Adipocyte (in vitro differentiated cells): ENCODE data around the gene CUEDC1.
A peak's percentile ranks its signal among the peaks of the same experiment; 100 is the strongest.
"Not testable (repeated sequence)": the region's sequence is repeated elsewhere in the genome, so short reads cannot be mapped to it uniquely, and the experiment has no call there.

ENCODE experiments used
- DNase-seq: peaks from one replicate; pipeline ENCODE4 v3.0.0-alpha.2; 2015; ENCODE audit warnings: low read depth
- H3K27me3 ChIP-seq: replicated peaks from 2 replicates; pipeline ENCODE4 v1.7.0; 2013; ENCODE audit warnings: mild to moderate bottlenecking, low read length, moderate library complexity; ENCODE audit not compliant: control insufficient read depth, insufficient read depth
- H3K36me3 ChIP-seq: 2 replicates; pipeline ENCODE4 v1.7.0; 2013; ENCODE audit warnings: low read length, mild to moderate bottlenecking, moderate library complexity; ENCODE audit not compliant: control insufficient read depth, insufficient read depth, severe bottlenecking
- H3K4me1 ChIP-seq: 2 replicates; pipeline ENCODE4 v1.7.0; 2013; ENCODE audit warnings: mild to moderate bottlenecking, low read length, moderate library complexity; ENCODE audit not compliant: control insufficient read depth, insufficient read depth
- H3K4me3 ChIP-seq: 2 replicates; pipeline ENCODE4 v1.7.0; 2013; ENCODE audit warnings: mild to moderate bottlenecking, low read length, moderate library complexity
- H3K9ac ChIP-seq: 2 replicates; pipeline ENCODE4 v1.7.0; 2013; ENCODE audit warnings: mild to moderate bottlenecking, low read length, moderate library complexity
- H3K9me3 ChIP-seq: 2 replicates; pipeline ENCODE4 v1.7.0; 2013; ENCODE audit warnings: mild to moderate bottlenecking, low read length, moderate library complexity; ENCODE audit not compliant: control insufficient read depth

CUEDC1 gene

DNA sequence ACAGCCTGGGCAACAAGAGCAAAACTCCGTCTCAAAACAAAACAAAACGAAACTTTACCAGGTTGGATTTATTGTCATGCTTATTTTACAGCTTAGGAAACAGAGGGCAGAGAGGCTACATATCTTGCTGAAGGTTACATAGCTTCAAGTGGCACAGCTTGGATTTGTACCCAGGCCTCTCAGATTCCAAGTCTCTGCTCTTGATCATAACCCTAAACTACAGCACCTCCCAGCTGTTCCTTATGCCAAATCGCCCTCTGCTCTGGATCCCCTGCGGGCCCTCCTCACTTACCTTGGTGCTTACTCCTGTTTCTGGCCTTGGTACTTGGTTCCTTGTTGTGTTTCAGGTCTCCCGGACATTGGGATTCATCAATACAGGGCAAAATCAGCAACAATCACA, 11.7 kb upstream of the CUEDC1 start:
- H3K36me3 ChIP-seq = no peaks in the 10 kb centered on the region
- H3K27me3 ChIP-seq = no peaks in the 10 kb centered on the region
- no peak overlapping the region for H3K9ac ChIP-seq
- H3K4me1 ChIP-seq = no peaks in the 10 kb centered on the region
- no peak for DNase-seq
- no peak overlapping the region for H3K4me3 ChIP-seq
- H3K9me3 ChIP-seq = no peaks in the 10 kb centered on the region

DNA sequence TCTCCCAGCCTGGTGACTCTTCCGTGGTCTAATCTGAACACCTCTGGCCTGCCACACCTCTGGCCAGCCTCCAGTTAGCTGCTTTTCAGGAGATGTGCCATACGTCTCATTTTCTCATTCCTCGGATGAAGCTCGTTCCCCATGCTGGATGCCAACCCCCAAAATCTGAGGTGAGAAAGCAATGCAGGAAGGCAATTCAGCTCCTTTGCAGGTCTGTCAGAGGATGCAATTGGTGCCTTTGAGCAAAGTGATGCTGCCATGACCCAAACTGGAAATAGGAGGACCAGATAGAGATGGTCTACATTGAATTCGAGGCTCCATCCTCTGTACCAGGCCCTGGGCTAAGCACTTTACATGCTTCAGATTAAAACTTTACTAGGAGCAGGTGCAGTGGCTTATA, 11.0 kb upstream of the CUEDC1 start:
- Histone ChIP-seq H3K36me3 (no peaks in the 10 kb centered on the region), H3K4me1 (no peaks in the 10 kb centered on the region), H3K9ac (no peak overlapping the region), H3K4me3 (no peak overlapping the region), H3K9me3 (no peaks in the 10 kb centered on the region), H3K27me3 (no peaks in the 10 kb centered on the region)
- DNase-seq = no peak

DNA sequence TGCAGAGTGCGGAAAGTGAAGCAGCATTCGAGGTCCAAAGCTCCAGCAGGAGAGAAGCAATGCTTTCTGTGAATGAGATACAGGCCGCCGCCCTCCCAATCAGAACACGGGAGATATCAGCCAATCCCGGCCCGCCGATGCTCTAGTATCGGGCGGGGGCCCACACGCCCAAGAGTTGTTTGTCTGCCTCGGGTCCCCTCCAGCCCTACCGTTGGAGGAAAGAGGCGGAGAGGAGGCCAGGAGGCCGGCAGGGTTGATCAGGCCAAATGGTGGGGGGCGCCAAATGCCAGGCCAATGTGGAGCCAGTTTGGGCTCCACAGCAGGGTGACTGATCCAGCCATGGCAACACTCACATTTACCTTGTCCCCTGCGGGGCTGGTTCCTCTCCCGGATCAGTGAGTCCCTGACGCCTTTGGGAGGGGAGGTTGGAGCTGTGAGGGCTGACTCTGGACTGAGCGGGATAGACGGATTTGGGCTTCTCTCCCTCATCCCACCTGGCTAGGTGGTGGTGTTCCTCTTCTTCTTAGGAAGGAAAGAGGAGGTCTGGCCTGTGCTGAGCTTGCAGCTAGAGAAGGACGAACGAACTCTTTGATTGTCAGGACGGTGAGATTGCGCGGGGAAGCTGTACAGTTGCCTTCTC, 10.4 kb upstream of the CUEDC1 start:
- Histone ChIP-seq H3K36me3 (no peaks in the 10 kb centered on the region), H3K27me3 (no peaks in the 10 kb centered on the region), H3K4me3 (no peak overlapping the region), H3K4me1 (no peaks in the 10 kb centered on the region), H3K9ac (no peak overlapping the region), H3K9me3 (no peaks in the 10 kb centered on the region)
- no peak for DNase-seq

DNA sequence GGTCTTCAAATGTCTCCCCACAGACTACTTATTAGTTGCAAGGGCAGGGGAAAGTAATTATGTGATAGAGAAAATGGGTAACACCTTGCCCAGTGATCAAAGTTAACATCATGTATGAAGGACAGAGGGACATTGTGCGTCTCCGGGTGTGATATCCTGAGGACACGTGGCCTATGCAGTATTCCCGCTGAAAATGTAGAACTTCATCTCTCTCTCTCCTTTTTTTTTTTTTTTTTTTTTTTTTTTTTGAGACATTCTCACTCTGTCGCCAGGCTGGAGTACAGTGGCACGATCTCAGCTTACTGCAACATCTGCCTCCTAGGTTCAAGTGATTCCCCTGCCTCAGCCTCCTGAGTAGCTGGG, 7.9 kb upstream of the CUEDC1 start:
- H3K4me3 ChIP-seq = no peak overlapping the region
- H3K9ac ChIP-seq = no peak overlapping the region
- DNase-seq = no peak
- H3K27me3 ChIP-seq = no peaks in the 10 kb centered on the region
- H3K36me3 ChIP-seq = no peaks in the 10 kb centered on the region
- no peaks in the 10 kb centered on the region for H3K9me3 ChIP-seq
- no peaks in the 10 kb centered on the region for H3K4me1 ChIP-seq

DNA sequence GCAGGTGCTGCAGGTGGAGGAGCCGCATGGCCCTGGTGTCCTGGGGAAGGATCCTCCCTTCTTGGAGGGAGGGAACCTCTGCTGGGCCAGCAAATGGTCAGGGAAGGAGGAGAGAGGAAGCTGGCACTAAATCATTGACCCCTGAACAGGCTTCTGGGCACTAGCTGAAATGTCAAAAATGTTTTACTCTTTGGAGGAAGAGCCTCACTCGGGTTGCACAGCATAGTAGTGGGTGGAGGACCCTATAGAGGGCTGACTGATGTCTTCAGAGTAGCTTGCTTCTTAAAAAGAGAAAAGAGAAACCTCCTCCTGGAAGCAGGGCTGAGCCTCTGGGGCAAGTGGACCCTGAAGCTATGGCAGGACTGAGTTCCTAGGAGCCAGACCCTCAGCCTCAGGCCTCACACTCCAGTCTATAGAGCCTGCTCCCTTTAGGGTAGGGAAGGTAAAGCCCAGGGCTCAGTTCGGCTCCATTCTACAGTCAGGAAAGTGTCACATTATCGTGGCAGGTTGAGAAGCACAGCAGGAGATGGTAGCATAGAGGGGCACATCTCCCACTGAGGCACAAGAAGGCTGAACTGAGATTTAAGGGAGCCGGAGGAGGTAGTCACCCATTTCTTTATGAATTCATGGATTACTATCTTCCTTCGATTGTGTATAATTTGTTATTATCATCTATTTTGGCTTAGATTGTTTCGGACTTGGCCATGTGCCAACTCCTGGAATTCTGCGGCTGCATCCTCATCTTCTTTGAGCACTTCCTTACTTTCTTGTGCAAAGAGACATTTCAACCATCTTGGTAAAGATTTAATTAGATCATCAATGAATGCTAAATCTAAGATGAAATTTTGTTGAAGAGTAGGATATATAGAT, 7.3 kb upstream of the CUEDC1 start:
- H3K9ac ChIP-seq = no peak overlapping the region
- H3K4me1 ChIP-seq = no peaks in the 10 kb centered on the region
- DNase-seq = no peak
- no peaks in the 10 kb centered on the region for H3K27me3 ChIP-seq
- no peaks in the 10 kb centered on the region for H3K9me3 ChIP-seq
- no peaks in the 10 kb centered on the region for H3K36me3 ChIP-seq
- H3K4me3 ChIP-seq = no peak overlapping the region

DNA sequence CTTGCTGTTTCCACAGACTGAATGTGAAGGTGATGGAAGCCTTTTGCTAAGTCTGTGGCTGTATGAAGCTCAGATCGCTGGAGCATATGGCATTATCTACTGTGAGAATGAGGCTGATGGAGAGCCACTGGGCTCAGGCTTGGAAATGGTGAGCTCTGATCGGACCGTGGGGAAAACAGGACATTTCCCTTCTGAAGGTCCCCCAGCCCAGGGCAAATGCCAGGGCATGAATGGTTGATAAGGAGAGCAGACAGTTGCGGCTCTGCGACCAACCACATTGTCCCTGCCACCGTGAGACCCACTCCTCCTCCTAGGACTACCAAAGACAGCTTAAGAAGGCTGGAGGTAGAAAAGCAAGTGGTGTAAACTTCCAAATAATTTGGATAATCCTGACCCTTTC, 4.7 kb upstream of the CUEDC1 start:
- Histone ChIP-seq H3K4me3 (no peak overlapping the region), H3K4me1 (peaks cover 7% of the 10 kb centered on the region), H3K36me3 (no peaks in the 10 kb centered on the region), H3K9me3 (no peaks in the 10 kb centered on the region), H3K27me3 (no peaks in the 10 kb centered on the region), H3K9ac (no peak overlapping the region)
- DNase-seq = no peak

DNA sequence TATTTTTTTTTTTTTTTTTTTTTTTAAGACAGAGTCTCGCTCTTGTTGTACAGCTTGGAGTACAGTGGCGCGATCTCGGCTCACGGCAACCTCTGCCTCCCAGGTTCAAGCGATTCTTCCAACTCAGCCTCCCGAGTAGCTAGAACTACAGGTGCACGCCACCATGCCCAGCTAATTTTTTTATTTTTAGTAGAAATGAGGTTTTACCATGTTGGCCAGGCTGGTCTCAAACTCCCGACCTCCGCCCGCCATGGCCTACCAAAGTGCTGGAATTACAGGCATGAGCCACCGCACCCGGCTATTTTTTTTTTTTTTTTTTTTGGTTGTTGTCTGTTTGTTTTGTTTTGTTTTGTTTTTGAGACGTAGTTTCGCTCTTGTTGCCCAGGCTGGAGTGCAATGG, 3.2 kb upstream of the CUEDC1 start:
- not testable (repeated sequence) for H3K36me3 ChIP-seq, H3K27me3 ChIP-seq, H3K4me3 ChIP-seq, H3K9ac ChIP-seq, DNase-seq, H3K9me3 ChIP-seq
- peaks cover 15% of the 10 kb centered on the region for H3K4me1 ChIP-seq

DNA sequence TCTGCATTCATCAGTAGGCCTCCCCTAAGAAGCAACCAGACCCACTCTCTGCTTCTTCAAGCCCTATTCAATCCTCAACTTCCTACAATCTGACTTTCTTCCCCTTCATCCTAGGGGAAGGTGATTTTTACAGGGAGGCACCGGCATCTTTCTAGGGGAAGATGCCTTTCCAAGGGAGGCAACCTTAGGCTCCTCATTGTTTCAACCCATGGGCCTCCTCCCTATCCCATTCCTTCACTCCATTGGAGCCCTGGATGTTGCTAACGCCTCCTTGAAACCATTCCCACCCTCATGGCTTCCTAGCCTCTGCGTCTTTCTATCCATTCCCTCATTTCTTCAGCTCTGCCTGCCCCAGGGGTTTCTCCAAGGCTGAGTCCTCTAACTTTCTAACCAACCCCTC, 2.7 kb upstream of the CUEDC1 start:
- Histone ChIP-seq H3K4me1 (peaks cover 20% of the 10 kb centered on the region), H3K9ac (no peak overlapping the region), H3K36me3 (no peaks in the 10 kb centered on the region), H3K9me3 (no peaks in the 10 kb centered on the region), H3K4me3 (no peak overlapping the region), H3K27me3 (no peaks in the 10 kb centered on the region)
- DNase-seq = no peak

DNA sequence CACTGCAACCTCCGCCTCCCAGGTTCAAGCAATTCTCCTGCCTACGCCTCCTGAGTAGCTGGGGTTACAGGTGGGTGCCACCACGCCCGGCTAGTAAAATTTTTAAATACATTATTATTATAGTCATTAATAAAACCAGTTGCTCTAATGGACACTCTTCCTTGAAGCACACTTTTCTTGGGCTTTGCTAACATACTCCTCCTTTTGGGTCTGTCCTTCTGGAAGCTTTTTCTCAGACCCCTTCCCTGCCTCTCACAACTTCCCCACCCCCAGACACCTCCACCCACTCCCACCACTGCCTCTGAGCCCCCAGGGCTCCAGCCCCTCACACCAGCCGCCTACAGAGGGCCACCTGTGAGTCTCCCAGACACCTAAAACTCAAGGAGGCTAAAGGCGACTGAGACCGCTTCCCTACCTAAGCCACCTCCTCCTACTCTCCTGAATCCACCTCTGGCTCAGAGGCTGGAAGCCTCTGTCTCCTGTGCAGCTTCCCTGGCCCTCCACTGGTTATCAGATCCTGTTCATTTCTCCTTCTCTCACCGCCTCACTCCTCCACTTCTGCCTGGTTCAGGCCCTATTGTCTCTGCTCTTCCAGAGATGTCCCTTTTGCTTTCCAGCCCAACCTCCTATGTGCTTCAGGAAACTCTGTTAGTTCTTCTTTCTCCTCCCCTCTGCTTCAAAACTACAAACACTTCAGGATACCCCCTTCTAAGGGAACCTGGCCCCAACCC, 2.1 kb upstream of the CUEDC1 start:
- no peak for DNase-seq

DNA sequence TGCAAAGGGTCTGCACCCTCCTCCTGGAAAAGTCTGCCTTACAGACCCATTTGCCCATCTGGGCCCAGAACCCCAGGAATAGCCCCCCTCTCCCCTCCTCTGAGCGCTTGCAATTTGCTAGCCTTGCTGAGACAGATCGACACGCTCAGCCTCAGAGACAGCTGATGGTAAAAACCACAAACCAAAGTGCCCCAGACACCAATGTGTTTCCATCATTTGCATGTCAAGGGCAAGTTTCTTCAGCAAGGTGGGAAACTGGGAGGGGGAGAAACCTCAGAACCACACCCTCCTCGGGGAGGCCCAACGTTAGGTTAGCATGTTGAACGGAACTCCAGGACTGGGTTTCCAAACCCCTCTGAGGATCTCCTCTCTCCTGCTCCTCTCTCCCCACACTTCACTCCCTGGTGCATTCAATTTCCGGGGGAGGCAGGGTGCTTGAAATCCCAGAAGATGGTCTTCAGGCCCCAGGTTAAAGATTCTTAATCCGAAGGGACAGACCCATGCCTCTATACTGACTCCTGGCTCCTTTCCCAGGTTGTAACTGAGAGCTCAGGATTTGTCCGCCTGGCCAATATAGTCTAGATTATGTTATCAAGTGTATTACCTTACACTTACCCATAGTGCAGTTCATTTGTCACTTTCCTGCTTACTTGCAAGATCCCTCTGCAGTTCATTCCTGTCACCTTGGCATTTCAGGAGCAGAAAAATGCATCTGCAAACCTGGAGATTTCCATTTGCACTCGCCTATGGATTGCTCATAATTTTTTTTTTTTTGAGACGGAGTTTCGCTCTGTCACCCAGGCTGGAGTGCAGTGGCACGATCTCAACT, 1.3 kb upstream of the CUEDC1 start:
- peaks cover 31% of the 10 kb centered on the region for H3K4me1 ChIP-seq
- H3K4me3 ChIP-seq = peak overlapping the region; percentile 87
- no peak for DNase-seq
- no peaks in the 10 kb centered on the region for H3K36me3 ChIP-seq
- no peaks in the 10 kb centered on the region for H3K27me3 ChIP-seq
- peak overlapping the region; percentile 89 for H3K9ac ChIP-seq
- no peaks in the 10 kb centered on the region for H3K9me3 ChIP-seq

More for the DNA sequence above, 2.1 kb upstream of the CUEDC1 start:
- Histone ChIP-seq H3K36me3 (no peaks in the 10 kb centered on the region), H3K4me3 (no peak overlapping the region), H3K4me1 (peaks cover 26% of the 10 kb centered on the region), H3K9me3 (no peaks in the 10 kb centered on the region), H3K27me3 (no peaks in the 10 kb centered on the region), H3K9ac (no peak overlapping the region)
